Measurements from ENCODE around the gene STK31.

- TF ChIP-seq ZNF114 (tag by site-specific recombination; IDR thresholded peaks at IDR 0.05): no peak
- no peak for TF ChIP-seq ZNF10 (tag by site-specific recombination; IDR thresholded peaks at IDR 0.05)
- no peak for TF ChIP-seq CTCF (tag by site-specific recombination; IDR thresholded peaks at IDR 0.05)
- no peak for TF ChIP-seq ZNF626 (tag by site-specific recombination; IDR thresholded peaks at IDR 0.05)
- TF ChIP-seq ELK4 (IDR thresholded peaks at IDR 0.05; ENCODE audit: borderline replicate concordance, low read depth, low read length): no peak
- TF ChIP-seq ZNF707 (tag by site-specific recombination; IDR thresholded peaks at IDR 0.05): no peak
Observed at GRCh38 chr7:23689165-23689564, 20.9 kb upstream of the STK31 start.

Measured in HEK293 (cell line).